Right lobe of liver (tissue), 4 donors: ENCODE data around the gene CCNL1.

Experiments
- POLR2A ChIP-seq: fragments of 450-650 bp; IDR thresholded peaks from one replicate; pipeline ENCODE4 v1.6.1; 2017; ENCODE audit warnings: antibody characterized with exemption, mild to moderate bottlenecking
- TF ChIP-seq, protein P1 (sequence below), 4 donors: fragments of 200-600 bp in 3 of 4; fragments of 450-650 bp in 1 of 4; IDR thresholded peaks; one replicate each; pipeline versions ENCODE4 v1.5.1 to v1.8.0; 2016 to 2022; ENCODE audit warnings: antibody characterized with exemption in 4 of 4, mild to moderate bottlenecking in 2 of 4
- donor health status: DM: no; HTN: no; CAD: no.
- donor health status: DM: no; HTN: no; CAD: no.
- donor health status: DM: no; HTN: yes; CAD: no.

- TF ChIP-seq, protein P1, sequence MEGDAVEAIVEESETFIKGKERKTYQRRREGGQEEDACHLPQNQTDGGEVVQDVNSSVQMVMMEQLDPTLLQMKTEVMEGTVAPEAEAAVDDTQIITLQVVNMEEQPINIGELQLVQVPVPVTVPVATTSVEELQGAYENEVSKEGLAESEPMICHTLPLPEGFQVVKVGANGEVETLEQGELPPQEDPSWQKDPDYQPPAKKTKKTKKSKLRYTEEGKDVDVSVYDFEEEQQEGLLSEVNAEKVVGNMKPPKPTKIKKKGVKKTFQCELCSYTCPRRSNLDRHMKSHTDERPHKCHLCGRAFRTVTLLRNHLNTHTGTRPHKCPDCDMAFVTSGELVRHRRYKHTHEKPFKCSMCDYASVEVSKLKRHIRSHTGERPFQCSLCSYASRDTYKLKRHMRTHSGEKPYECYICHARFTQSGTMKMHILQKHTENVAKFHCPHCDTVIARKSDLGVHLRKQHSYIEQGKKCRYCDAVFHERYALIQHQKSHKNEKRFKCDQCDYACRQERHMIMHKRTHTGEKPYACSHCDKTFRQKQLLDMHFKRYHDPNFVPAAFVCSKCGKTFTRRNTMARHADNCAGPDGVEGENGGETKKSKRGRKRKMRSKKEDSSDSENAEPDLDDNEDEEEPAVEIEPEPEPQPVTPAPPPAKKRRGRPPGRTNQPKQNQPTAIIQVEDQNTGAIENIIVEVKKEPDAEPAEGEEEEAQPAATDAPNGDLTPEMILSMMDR (IDR thresholded peaks at IDR 0.05): no peak
- TF ChIP-seq POLR2A: no peak
Measured at GRCh38 chr3:157103860-157104259, 56.1 kb downstream of the CCNL1 start.
